ENCODE measurements around the gene CENPO. TPM values are rescaled to one million over a fixed set of nuclear protein-coding genes. Genes with fewer than 3 reads are reported as not detected.

The CENPO gene
- total and polyA plus RNA-seq, 8 donors = 0.69 to 2.8 (median 2.0) TPM

DNA sequence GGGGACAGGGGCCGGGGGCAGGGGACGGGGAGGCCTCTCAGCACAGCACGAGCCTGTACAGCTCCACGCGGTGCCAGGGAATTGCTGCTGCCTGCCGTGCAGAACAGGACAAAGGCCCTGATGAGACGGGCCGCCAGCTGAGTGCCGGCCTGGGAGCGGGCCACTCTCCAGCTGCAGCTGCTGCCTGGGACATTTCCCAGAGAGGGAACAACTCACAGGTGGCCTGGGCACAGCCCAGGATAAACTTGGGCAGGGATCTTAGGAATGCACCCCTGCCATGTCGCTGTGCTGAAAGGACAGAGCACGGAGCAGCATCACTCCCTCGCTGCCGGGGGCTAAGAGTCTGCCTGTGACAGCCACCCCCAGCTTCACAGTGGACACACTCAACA lies 38.8 kb downstream of the CENPO start:
- Histone ChIP-seq H3K27ac (no peak overlapping the region), H3K36me3 (no peaks in the 10 kb centered on the region), H3K27me3 (no peaks in the 10 kb centered on the region), H3K4me3 (no peak overlapping the region), H3K9me3 (no peaks in the 10 kb centered on the region), H3K4me1 (no peaks in the 10 kb centered on the region)
- peak; percentile 33 to 87 (median 68) for DNase-seq
- FAIRE-seq = no peak
- TF ChIP-seq, protein P1, sequence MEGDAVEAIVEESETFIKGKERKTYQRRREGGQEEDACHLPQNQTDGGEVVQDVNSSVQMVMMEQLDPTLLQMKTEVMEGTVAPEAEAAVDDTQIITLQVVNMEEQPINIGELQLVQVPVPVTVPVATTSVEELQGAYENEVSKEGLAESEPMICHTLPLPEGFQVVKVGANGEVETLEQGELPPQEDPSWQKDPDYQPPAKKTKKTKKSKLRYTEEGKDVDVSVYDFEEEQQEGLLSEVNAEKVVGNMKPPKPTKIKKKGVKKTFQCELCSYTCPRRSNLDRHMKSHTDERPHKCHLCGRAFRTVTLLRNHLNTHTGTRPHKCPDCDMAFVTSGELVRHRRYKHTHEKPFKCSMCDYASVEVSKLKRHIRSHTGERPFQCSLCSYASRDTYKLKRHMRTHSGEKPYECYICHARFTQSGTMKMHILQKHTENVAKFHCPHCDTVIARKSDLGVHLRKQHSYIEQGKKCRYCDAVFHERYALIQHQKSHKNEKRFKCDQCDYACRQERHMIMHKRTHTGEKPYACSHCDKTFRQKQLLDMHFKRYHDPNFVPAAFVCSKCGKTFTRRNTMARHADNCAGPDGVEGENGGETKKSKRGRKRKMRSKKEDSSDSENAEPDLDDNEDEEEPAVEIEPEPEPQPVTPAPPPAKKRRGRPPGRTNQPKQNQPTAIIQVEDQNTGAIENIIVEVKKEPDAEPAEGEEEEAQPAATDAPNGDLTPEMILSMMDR (IDR thresholded peaks at IDR 0.05) = no peak
- intact Hi-C loops (cut with DNase I) = loop anchor here in 1 of 3 donors (10.0 kb wide), 1 partner anchor 303 kb away; no protein-coding TSS in a partner anchor
- 14 to 19% methylated on average over 14 of the region's 14 CpGs for WGBS, 2 donors
- peak; percentile 73 to 87 (median 78) for ATAC-seq

DNA sequence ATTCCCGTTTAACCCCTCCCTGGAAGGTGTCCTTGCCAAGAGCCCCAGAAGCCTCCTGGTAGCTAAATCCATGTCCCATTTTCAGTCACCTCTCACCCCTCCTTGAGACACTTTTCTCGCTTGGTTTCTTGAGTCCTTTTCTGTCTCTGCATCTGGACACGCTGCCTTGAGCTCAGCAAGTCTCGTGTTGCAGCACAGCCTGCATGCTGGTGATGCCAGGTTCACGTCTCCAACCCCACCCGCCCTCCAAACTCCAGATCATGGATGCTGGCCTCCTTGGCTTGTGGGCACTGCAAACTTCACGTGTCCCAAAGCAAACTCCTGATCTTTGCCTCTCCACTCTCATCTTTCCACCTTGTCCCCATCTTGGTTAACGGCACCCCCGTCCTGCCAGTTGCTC lies 39.3 kb downstream of the CENPO start:
- no peak for FAIRE-seq
- no peak overlapping the region for H3K27ac ChIP-seq
- H3K4me3 ChIP-seq = no peak overlapping the region
- H3K9me3 ChIP-seq = no peaks in the 10 kb centered on the region
- intact Hi-C loops (cut with DNase I) = loop anchor here in 1 of 3 donors (10.0 kb wide), 1 partner anchor 302 kb away; no protein-coding TSS in a partner anchor
- H3K36me3 ChIP-seq = no peaks in the 10 kb centered on the region
- no peaks in the 10 kb centered on the region for H3K27me3 ChIP-seq
- no peak for ATAC-seq
- no peaks in the 10 kb centered on the region for H3K4me1 ChIP-seq
- 72 to 80% methylated on average over 9 of the region's 9 CpGs for WGBS, 2 donors
- peak in 1 of 6 donors; percentile 35 for DNase-seq
- TF ChIP-seq, protein P1 (IDR thresholded peaks at IDR 0.05) = no peak

DNA sequence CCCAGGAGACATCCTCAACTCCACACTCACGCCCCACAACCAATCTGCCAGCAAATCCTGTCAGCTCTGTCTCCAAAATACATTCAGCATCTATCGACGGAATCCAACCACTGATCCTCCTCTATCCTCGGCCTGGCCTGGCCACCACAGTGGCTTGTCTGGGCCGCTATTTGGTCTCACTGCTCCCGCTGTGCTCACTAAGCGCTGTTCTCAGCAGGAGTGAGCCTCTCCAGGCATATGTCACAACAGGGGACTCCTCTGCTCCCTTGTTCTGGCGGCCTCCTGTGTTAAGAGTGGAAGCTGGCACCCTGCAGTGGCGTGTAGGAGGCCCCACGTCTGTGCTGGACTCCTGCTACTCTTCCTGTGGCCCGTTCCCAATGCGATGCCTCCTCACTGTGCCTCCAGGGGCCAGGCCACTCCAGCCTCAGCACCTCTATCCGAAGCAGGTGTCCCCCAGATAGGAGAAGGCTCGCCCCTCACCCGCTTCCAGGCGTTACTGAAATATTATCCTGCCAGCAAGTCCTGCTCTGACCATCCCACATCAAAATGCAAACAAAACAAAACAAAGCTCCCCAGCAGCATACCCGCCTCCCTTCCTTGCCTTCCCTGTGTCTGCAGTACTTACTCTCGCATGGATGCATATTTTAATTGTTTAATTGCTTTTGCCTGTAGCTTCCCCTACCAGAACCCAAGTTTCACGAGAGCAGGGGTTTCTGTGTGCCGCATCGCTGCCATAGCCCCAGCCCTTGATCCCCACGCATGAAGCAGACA lies 39.9 kb downstream of the CENPO start:
- WGBS, 2 donors = 90 to 92% methylated on average over 22 of the region's 22 CpGs
- no peaks in the 10 kb centered on the region for H3K36me3 ChIP-seq
- no peaks in the 10 kb centered on the region for H3K4me1 ChIP-seq
- H3K4me3 ChIP-seq = no peak overlapping the region
- ATAC-seq = no peak
- no peaks in the 10 kb centered on the region for H3K9me3 ChIP-seq
- no peaks in the 10 kb centered on the region for H3K27me3 ChIP-seq
- no peak overlapping the region for H3K27ac ChIP-seq
- intact Hi-C loops (cut with DNase I) = loop anchor here in 1 of 3 donors (10.0 kb wide), 1 partner anchor 302 kb away; no protein-coding TSS in a partner anchor
- TF ChIP-seq, protein P1 (IDR thresholded peaks at IDR 0.05) = no peak
- no peak for FAIRE-seq
- DNase-seq = peak in 1 of 6 donors; percentile 35

DNA sequence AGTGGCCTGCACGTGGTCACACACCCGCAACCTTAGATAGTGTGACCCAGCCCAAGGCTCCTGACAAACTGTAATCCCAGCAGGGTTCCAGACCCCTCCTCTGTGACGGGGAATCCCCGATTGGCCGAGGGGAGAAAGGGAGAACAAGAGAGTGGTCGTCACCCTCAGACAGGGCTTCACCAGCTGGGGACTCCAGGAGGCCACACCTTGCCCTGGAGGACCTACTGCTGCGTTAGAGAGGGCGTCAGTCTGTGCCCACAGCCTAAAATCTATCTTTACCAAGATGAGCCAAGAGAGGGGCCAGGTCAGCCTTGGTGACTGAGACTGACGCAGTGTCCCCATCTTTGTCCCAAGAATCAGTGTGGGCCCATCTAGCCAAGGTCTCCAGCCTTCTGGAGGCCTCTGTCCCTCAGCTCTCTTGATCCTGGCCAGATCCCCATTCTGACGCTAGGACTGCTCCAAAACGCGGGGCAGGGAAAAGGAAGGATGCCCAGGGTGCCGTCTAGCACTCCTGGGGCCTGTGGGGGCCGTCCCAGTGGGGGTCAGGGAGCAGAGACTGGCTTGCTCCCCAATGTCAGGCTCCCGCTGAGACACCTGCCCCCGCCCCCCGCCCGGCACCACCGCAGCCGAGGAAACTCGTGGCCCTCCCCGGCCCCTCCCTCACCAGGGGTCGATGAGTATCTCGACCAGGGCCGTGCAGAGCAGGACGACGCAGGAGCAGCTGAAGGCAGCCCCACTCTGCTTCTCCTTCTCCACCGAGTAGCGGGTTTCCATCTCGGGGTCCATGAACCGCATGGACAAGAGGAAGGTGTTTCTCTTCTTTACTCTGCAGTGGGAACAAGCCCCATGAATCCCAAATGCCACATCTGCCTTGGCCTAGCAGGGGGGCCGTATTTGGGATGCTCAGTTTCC lies 40.9 kb downstream of the CENPO start:
- Histone ChIP-seq H3K36me3 (no peaks in the 10 kb centered on the region), H3K4me1 (no peaks in the 10 kb centered on the region)

More for the DNA sequence above, 40.9 kb downstream of the CENPO start:
- Histone ChIP-seq H3K27me3 (no peaks in the 10 kb centered on the region), H3K9me3 (no peaks in the 10 kb centered on the region), H3K27ac (no peak overlapping the region), H3K4me3 (no peak overlapping the region)
- FAIRE-seq (no peak), ATAC-seq (no peak), DNase-seq (peak in 1 of 6 donors; percentile 21)
- intact Hi-C loops (cut with DNase I) = loop anchor here in 1 of 3 donors (10.0 kb wide), 1 partner anchor 301 kb away; no protein-coding TSS in a partner anchor
- WGBS, 2 donors = 88 to 91% methylated on average over 32 of the region's 32 CpGs
- TF ChIP-seq, protein P1 (IDR thresholded peaks at IDR 0.05) = no peak

All from pancreas (tissue), 10 donors.